Liver (tissue), 3 donors: ENCODE data around the gene PDE4D.

Experiments
- CTCF ChIP-seq: fragments of 150-350 bp; IDR thresholded peaks from 2 replicates; pipeline ENCODE4 v1.5.1; 2017; ENCODE audit warnings: improper control_type of control experiment, low read depth, low read length; ENCODE audit not compliant: missing input control
- GABPA ChIP-seq, 2 donors: IDR thresholded peaks in 1 of 2; conservative IDR thresholded peaks in 1 of 2; 2 replicates each; pipeline ENCODE4 v1.6.1; 2016; ENCODE audit warnings: antibody characterized with exemption in 2 of 2, mild to moderate bottlenecking in 1 of 2, moderate library complexity in 1 of 2
- REST ChIP-seq: IDR thresholded peaks from 2 replicates; pipeline ENCODE4 v1.6.1; 2016; ENCODE audit warnings: antibody characterized with exemption, mild to moderate bottlenecking
- SP1 ChIP-seq: IDR thresholded peaks from 2 replicates; pipeline ENCODE4 v1.6.1; 2018; ENCODE audit warnings: antibody characterized with exemption, mild to moderate bottlenecking
- YY1 ChIP-seq: IDR thresholded peaks from 2 replicates; pipeline ENCODE4 v1.6.1; 2016; ENCODE audit warnings: antibody characterized with exemption, mild to moderate bottlenecking
- ZBTB33 ChIP-seq: IDR thresholded peaks from 2 replicates; pipeline ENCODE4 v1.6.1; 2016; ENCODE audit warnings: antibody characterized with exemption
- donor health status: healthy.
- donor health status: healthy.

GRCh38 chr5:59416026-59416425 lies 477.5 kb downstream of the PDE4D start:
- TF ChIP-seq REST (no peak), CTCF (no peak), YY1 (no peak), ZBTB33 (no peak), SP1 (no peak), GABPA (IDR thresholded peaks at IDR 0.05 in 1 of 2, conservative IDR thresholded peaks at IDR 0.05 in 1 of 2) (no peak)
